OCI-LY3 (cell line): ENCODE results near the gene CDK16.

Source experiments
- H2AFZ ChIP-seq: fragments of 200-600, 300-600 bp; shearing (Covaris generic); 2 replicates; pipeline ENCODE4 v1.6.0; 2014; ENCODE audit warnings: antibody characterized with exemption, low read depth, low read length
- H3K27ac ChIP-seq: fragments of 200-600, 300-600 bp; sonication (generic); 2 replicates; pipeline ENCODE4 v1.5.1; 2014; ENCODE audit warnings: mild to moderate bottlenecking, low read length, moderate library complexity, mixed read lengths
- H3K27me3 ChIP-seq: fragments of 200-600, 300-600 bp; sonication (generic); 2 replicates; pipeline ENCODE4 v1.6.1; 2014; ENCODE audit warnings: low read depth, low read length, mixed read lengths
- H3K36me3 ChIP-seq: fragments of 200-600, 300-600 bp; sonication (generic); replicated peaks from 2 replicates; pipeline ENCODE3; 2014; ENCODE audit warnings: low read depth, low read length, mixed read lengths
- H3K4me1 ChIP-seq: fragments of 300-600, 200-600 bp; sonication (generic); 2 replicates; pipeline ENCODE4 v1.6.1; 2014; ENCODE audit warnings: low read length, mixed read lengths
- H3K4me2 ChIP-seq: fragments of 200-600, 300-600 bp; sonication (generic); 2 replicates; pipeline ENCODE4 v1.6.1; 2014; ENCODE audit warnings: low read length, mixed read lengths
- H3K4me3 ChIP-seq: fragments of 300-600, 200-600 bp; sonication (generic); 2 replicates; pipeline ENCODE4 v1.5.1; 2014; ENCODE audit warnings: antibody characterized with exemption, mild to moderate bottlenecking, low read length, moderate library complexity
- H3K79me2 ChIP-seq: fragments of 300-600, 200-600 bp; shearing (Covaris generic); 2 replicates; pipeline ENCODE4 v1.6.1; 2014; ENCODE audit warnings: mild to moderate bottlenecking, low read length, mixed read lengths
- H3K9ac ChIP-seq: fragments of 300-600, 200-600 bp; shearing (Covaris generic); 2 replicates; pipeline ENCODE4 v1.6.0; 2014; ENCODE audit warnings: mild to moderate bottlenecking, low read length, moderate library complexity
- H3K9me3 ChIP-seq: fragments of 200-600, 300-600 bp; shearing (Covaris generic); 2 replicates; pipeline ENCODE4 v1.6.1; 2014; ENCODE audit warnings: low read length, mixed read lengths; ENCODE audit not compliant: insufficient read depth
- H4K20me1 ChIP-seq: fragments of 200-600, 300-600 bp; sonication (generic); 2 replicates; pipeline ENCODE4 v1.6.1; 2016; ENCODE audit warnings: low read length, mixed read lengths; ENCODE audit not compliant: insufficient read depth
- CTCF ChIP-seq: fragments of 200-600, 300-600 bp; sonication (generic); IDR thresholded peaks from 2 replicates; pipeline ENCODE4 v1.5.1; 2014; ENCODE audit warnings: antibody characterized with exemption, low read length, low read depth
- EZH2phosphoT487 ChIP-seq: fragments of 200-600 bp; shearing (Covaris generic); IDR thresholded peaks from 2 replicates; pipeline ENCODE4 v1.6.1; 2018; ENCODE audit warnings: antibody characterized with exemption, mixed run types, low read depth

CDK16 gene

DNA sequence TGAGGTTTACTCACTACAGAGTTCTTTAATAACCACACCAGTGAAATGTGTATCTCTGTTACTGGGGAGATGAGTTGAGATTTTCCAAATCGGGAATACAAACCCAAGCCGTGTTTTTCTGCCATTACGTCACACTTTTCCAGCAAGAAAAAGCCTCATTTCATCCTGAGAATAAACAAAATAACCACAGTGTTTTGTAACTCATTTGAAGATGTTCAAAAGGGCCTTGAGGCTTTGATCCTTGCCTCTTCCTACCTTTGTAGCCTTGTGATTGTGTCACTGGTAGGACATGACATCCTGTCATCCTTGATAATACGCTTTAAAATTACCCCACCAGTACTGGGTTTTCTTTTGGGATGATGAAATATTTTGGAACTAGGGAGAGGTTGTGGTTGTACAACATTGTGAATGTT is 17.2 kb downstream of the CDK16 start:
- H3K9me3 ChIP-seq: no peaks in the 10 kb centered on the region
- H3K9ac ChIP-seq: no peak overlapping the region
- no peaks in the 10 kb centered on the region for H3K27me3 ChIP-seq
- peaks cover 38% of the 10 kb centered on the region for H3K79me2 ChIP-seq
- H3K4me2 ChIP-seq: no peak overlapping the region
- no peak overlapping the region for H2AFZ ChIP-seq
- no peaks in the 10 kb centered on the region for H4K20me1 ChIP-seq
- no peak overlapping the region for H3K27ac ChIP-seq
- peaks cover 10% of the 10 kb centered on the region for H3K4me1 ChIP-seq
- H3K4me3 ChIP-seq: no peak overlapping the region
- H3K36me3 ChIP-seq: no peaks in the 10 kb centered on the region
- no peak for TF ChIP-seq EZH2phosphoT487

DNA sequence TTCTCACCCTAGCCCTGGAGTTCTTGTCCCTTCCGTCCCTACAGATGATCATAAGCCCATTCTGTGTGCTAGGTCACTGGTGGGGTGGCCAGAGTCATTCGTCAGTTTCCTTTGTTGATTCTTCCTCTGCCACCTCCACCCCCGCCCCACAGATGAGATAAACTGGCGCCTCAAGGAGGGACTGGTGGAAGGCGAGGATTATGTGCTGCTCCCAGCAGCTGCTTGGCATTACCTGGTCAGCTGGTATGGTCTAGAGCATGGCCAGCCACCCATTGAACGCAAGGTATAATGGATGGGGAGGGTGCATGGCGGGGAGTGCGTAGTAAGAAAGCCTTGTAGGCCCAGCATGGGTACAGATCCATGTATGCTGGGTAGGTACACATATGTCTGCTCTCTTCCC is 20.7 kb downstream of the CDK16 start:
- Histone ChIP-seq H2AFZ (no peak overlapping the region), H4K20me1 (no peaks in the 10 kb centered on the region), H3K27me3 (no peaks in the 10 kb centered on the region), H3K79me2 (peaks cover 32% of the 10 kb centered on the region), H3K4me1 (0 out of 2 replicates have a peak, but pooled peaks cover 4% of the 10 kb centered on the region), H3K4me2 (no peak overlapping the region), H3K9ac (no peak overlapping the region), H3K36me3 (peaks cover 3% of the 10 kb centered on the region), H3K27ac (no peak overlapping the region), H3K9me3 (no peaks in the 10 kb centered on the region), H3K4me3 (no peak overlapping the region)
- no peak for TF ChIP-seq EZH2phosphoT487
- TF ChIP-seq CTCF: no peak

DNA sequence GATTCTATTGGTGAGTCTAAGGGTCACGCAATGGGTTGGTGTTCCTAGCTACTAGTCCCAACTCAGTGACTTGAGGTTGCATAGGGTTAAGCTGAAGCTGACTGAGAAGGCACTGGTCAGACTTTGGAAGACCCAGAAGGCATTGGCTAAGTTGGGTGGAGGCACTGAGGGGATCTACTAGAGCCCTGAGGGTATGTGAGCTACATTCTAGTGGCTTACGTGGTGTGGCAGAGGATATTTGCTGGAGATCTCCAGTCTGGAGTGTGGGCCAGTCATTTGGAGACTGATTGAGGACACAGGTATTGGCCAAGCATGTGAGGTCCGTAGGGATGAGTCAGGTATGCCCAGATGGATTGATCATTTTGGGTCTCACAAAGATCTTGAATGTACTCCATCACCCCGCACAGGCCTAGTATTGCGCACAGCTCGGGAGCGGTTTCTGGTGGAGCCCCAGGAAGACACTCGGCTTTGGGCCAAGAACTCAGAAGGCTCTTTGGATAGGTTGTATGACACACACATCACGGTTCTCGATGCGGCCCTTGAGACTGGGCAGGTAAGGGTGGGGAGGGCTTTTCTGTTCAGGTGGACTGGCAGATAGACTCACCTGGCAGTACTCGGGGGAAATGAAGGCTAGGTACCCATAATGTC is 21.5 kb downstream of the CDK16 start:
- H3K4me2 ChIP-seq: no peak overlapping the region
- peaks cover 6% of the 10 kb centered on the region for H3K36me3 ChIP-seq
- no peak overlapping the region for H3K4me3 ChIP-seq
- TF ChIP-seq CTCF (no peak), EZH2phosphoT487 (no peak)
- H3K4me1 ChIP-seq: no peaks in the 10 kb centered on the region
- H3K79me2 ChIP-seq: peaks cover 24% of the 10 kb centered on the region
- no peaks in the 10 kb centered on the region for H4K20me1 ChIP-seq
- no peaks in the 10 kb centered on the region for H3K9me3 ChIP-seq
- H2AFZ ChIP-seq: no peak overlapping the region
- no peak overlapping the region for H3K27ac ChIP-seq
- H3K27me3 ChIP-seq: no peaks in the 10 kb centered on the region
- no peak overlapping the region for H3K9ac ChIP-seq

GRCh38 chrX:47240619-47241018 is 22.1 kb downstream of the CDK16 start:
- Histone ChIP-seq H3K36me3 (peaks cover 6% of the 10 kb centered on the region), H3K9ac (no peak overlapping the region), H3K4me3 (no peak overlapping the region), H4K20me1 (no peaks in the 10 kb centered on the region), H3K9me3 (no peaks in the 10 kb centered on the region), H3K4me2 (no peak overlapping the region), H3K27ac (no peak overlapping the region), H2AFZ (no peak overlapping the region), H3K27me3 (no peaks in the 10 kb centered on the region), H3K4me1 (no peaks in the 10 kb centered on the region), H3K79me2 (peaks cover 18% of the 10 kb centered on the region)
- TF ChIP-seq EZH2phosphoT487 (no peak), CTCF (no peak)
